ENCODE measurements around the gene NEK7.

DNA sequence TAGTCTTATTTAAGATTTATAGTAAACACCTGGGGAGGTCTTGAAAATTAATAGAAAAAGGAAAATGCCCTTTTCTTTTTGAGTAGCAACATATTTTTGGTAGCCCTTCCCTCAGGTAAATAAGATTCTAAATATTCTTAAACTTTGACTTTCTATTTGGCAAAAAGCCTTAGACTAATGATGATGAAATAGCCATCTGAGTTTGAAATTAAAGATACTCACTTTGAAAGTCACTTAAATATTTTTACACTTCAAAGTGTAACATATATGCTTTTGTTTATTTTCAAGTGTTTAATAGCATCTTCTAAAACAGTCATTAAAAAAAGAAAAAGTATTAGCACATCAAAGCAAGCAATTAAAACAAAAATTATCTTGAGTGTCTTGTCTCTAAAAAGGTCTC is 135.1 kb downstream of the NEK7 start:
- TF ChIP-seq, protein P1, sequence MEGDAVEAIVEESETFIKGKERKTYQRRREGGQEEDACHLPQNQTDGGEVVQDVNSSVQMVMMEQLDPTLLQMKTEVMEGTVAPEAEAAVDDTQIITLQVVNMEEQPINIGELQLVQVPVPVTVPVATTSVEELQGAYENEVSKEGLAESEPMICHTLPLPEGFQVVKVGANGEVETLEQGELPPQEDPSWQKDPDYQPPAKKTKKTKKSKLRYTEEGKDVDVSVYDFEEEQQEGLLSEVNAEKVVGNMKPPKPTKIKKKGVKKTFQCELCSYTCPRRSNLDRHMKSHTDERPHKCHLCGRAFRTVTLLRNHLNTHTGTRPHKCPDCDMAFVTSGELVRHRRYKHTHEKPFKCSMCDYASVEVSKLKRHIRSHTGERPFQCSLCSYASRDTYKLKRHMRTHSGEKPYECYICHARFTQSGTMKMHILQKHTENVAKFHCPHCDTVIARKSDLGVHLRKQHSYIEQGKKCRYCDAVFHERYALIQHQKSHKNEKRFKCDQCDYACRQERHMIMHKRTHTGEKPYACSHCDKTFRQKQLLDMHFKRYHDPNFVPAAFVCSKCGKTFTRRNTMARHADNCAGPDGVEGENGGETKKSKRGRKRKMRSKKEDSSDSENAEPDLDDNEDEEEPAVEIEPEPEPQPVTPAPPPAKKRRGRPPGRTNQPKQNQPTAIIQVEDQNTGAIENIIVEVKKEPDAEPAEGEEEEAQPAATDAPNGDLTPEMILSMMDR (IDR thresholded peaks at IDR 0.05; ENCODE audit: poor library complexity) = no peak
- no peak for TF ChIP-seq EZH2 (IDR thresholded peaks at IDR 0.05; ENCODE audit: borderline replicate concordance)
